LNCaP clone FGC (cell line): ENCODE data around the gene UBAC2.

Experiments used
- DNase-seq: peaks from one replicate; pipeline ENCODE4 v3.0.0-alpha.2; 2011; ENCODE audit warnings: low read depth
- H3K4me3 ChIP-seq: 2 replicates; pipeline ENCODE4 v1.5.1; 2011; ENCODE audit warnings: mild to moderate bottlenecking, low read depth, low read length, control low read depth
- CTCF ChIP-seq: IDR thresholded peaks from 2 replicates; pipeline ENCODE4 v1.5.1; 2012; ENCODE audit warnings: mild to moderate bottlenecking; ENCODE audit not compliant: control insufficient read depth, insufficient read depth; ENCODE audit errors: extremely low read depth

Gene UBAC2

DNA sequence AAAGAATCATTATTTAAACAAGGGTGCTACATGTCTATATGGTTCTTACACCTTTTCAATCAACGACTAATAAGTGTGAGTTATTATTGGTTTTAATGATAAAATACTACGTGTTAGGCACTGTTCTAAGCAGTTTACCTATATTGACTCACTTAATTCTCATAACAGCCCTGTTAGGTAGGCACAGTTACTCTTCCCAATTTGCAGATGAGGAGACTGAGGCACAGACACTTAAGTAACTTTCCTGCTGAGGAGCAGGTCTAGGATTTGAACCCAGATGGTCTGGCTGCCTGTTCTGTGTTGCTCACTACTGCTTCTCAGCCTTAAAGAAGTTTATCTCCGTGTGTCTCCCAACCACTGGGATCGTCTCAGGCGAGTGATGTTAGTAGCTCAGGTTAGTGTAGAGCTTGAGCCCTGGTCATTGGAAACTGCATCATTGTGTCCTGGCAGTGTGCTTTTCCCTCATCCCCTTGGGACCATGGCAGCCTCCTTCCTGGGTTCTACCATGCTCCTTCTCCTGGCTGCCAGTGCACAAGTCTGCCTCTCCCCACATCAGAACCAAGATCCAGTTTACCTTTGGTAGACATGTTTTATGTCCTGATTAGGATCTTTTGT is 10.9 kb downstream of the UBAC2 start:
- H3K4me3 ChIP-seq: no peak overlapping the region
- DNase-seq: no peak
- TF ChIP-seq CTCF: no peak

DNA sequence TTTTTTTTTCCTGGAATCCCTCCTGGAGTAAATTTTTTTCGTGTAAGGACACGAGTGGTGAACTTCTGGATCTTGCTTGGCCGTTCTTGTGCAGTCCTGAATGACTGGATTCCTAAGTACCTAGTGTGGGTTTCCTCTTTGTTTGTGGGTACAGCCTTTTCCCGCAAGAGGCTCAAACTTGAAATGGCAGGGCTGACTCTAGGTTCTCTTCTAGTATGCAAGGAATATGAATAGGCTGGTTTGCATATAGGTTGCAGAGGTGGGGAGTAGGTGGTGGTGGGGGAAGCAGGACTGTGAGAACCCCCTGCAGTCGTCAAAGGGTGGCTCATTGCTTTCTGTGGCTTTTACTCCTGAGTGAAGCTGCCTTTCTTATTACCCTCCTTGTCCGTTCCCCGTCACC is 13.6 kb downstream of the UBAC2 start:
- no peak overlapping the region for H3K4me3 ChIP-seq
- no peak for TF ChIP-seq CTCF
- no peak for DNase-seq

GRCh38 chr13:99214731-99215130 is 14.1 kb downstream of the UBAC2 start:
- no peak overlapping the region for H3K4me3 ChIP-seq
- DNase-seq: no peak
- no peak for TF ChIP-seq CTCF

DNA sequence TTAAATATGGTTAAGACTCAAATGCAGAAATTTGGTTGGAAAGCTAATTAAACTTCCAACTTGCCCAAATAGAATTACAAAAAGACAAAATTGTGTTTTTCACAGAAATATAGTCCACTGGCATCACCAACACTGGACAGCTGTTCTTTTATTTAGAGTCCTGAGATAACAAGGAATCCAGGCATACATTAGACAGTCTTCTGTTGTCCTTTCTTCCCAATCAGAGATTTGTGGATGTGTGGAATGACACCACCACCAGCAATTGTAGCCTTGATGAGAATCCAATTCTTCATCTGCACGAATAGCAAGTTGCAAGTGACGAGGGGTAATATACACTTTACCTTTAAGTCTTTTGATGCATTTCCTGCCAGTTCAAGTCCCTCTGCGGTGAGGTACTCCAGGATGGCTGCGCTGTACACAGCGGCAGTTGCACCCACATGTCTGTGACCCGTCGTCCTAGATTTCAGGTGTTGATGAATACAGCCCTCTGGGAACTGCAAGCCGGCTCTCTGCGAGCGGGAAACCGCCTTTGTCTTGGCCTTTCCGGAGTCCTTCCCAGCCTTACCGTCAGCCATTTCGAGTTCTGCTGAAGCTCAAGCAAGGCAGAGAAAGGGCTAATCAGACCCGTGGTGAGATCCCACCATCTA is 14.7 kb downstream of the UBAC2 start:
- DNase-seq: no peak
- no peak for TF ChIP-seq CTCF
- no peak overlapping the region for H3K4me3 ChIP-seq

GRCh38 chr13:99217461-99218110 is 16.9 kb downstream of the UBAC2 start:
- no peak for TF ChIP-seq CTCF
- no peak for DNase-seq
- no peak overlapping the region for H3K4me3 ChIP-seq

GRCh38 chr13:99218126-99218525 is 17.5 kb downstream of the UBAC2 start:
- no peak for TF ChIP-seq CTCF
- no peak overlapping the region for H3K4me3 ChIP-seq
- no peak for DNase-seq
